ENCODE results near the gene VWA3B.
"Not testable (repeated sequence)": the region's sequence is repeated elsewhere in the genome, so short reads cannot be mapped to it uniquely, and the experiment has no call there.

The VWA3B gene

GRCh38 chr2:98294711-98295110 is 207.7 kb downstream of the VWA3B start:
- Mint-ChIP-seq H3K36me3 (ENCODE audit: low read depth) (no peaks in the 10 kb centered on the region), H3K27me3 (peaks cover 28% of the 10 kb centered on the region), H3K4me1 (ENCODE audit: low read depth) (no peaks in the 10 kb centered on the region), H3K4me3 (no peak overlapping the region), H3K9me3 (peaks cover 7% of the 10 kb centered on the region), H3K27ac (no peak overlapping the region)
- no peak for DNase-seq

- DNase-seq = no peak
- Mint-ChIP-seq H3K27ac (no peak overlapping the region), H3K36me3 (ENCODE audit: low read depth) (no peaks in the 10 kb centered on the region), H3K9me3 (peaks cover 1% of the 10 kb centered on the region), H3K4me1 (ENCODE audit: low read depth) (no peaks in the 10 kb centered on the region), H3K4me3 (no peak overlapping the region), H3K27me3 (peaks cover 22% of the 10 kb centered on the region)
Measured at GRCh38 chr2:98295275-98295674, 208.3 kb downstream of the VWA3B start.

- H3K4me1 Mint-ChIP-seq (ENCODE audit: low read depth) = no peaks in the 10 kb centered on the region
Measured at GRCh38 chr2:98295721-98296414, 208.9 kb downstream of the VWA3B start.

DNA sequence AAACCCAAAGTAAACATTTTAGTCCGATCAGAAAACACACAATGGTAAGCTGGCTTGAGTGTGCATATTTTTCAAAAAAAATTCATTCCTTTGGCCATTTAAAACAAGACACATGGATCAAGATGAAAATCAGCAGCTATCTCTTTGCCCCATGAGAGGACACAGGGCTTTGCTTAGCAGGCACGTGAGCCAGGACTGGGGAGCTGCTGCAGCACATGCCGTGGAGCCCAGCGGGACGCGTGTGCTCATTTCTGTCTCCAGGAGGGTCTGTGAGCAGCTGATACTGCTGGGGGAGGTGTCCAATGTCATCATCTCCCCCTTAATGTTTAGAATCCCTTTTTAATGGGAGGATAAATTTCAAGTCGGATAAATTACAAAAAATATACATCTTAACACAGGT is 209.5 kb downstream of the VWA3B start:
- Mint-ChIP-seq H3K4me3 (no peak overlapping the region), H3K27ac (no peak overlapping the region), H3K27me3 (peaks cover 12% of the 10 kb centered on the region), H3K9me3 (no peaks in the 10 kb centered on the region), H3K4me1 (ENCODE audit: low read depth) (no peaks in the 10 kb centered on the region), H3K36me3 (ENCODE audit: low read depth) (no peaks in the 10 kb centered on the region)
- no peak for DNase-seq

More at GRCh38 chr2:98295721-98296414, 208.9 kb downstream of the VWA3B start:
- no peaks in the 10 kb centered on the region for H3K36me3 Mint-ChIP-seq (ENCODE audit: low read depth)
- no peaks in the 10 kb centered on the region for H3K9me3 Mint-ChIP-seq
- DNase-seq = no peak
- H3K27me3 Mint-ChIP-seq = peaks cover 18% of the 10 kb centered on the region
- no peak overlapping the region for H3K4me3 Mint-ChIP-seq
- H3K27ac Mint-ChIP-seq = no peak overlapping the region

DNA sequence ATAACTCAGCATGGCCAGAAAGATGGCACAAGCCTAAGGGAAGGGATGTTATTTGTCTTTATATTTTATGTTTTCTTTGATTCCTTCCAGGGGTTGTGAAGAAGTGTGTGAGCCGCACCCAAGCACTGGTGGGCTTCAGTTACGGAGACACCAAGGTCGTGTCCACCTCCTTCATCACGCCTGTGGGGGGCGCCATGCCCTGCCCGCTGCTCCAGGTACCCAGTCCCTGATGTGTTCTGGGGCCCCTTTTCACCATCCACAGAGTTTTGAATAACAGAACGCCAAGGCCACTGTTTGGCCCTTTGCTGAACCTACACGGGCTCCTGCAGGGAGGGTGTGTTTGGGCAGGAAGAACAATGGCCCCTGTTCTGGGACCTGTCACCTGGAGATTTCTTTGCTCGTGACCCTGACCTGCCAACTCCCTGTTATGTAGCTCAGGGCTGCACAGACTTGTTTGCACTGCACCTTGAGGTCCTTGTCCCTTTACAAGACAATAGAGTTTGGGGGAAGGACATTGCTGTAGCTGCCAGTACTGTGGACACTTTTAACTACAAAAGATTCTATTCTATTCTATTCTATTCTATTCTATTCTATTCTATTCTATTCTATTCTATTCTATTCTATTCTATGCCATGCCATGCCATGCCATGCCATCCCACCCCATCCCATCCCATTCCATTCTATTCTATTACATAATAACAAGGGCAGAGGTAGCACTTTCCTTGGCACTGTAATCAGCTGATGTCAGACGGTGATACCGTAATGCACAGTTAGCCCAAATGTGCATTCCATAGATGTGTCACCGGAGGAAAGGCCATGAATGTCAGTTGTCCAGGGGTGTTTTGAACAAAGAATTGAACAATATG is 211.1 kb downstream of the VWA3B start:
- no peaks in the 10 kb centered on the region for H3K4me1 Mint-ChIP-seq (ENCODE audit: low read depth)
- H3K9me3 Mint-ChIP-seq = no peaks in the 10 kb centered on the region
- H3K36me3 Mint-ChIP-seq (ENCODE audit: low read depth) = no peaks in the 10 kb centered on the region
- no peak for DNase-seq
- H3K27me3 Mint-ChIP-seq = peaks cover 15% of the 10 kb centered on the region
- H3K27ac Mint-ChIP-seq = no peak overlapping the region
- no peak overlapping the region for H3K4me3 Mint-ChIP-seq

GRCh38 chr2:98298683-98299164 is 211.8 kb downstream of the VWA3B start:
- no peak for DNase-seq
- Mint-ChIP-seq H3K4me3 (no peak overlapping the region), H3K36me3 (ENCODE audit: low read depth) (no peaks in the 10 kb centered on the region), H3K27me3 (peaks cover 17% of the 10 kb centered on the region), H3K27ac (no peak overlapping the region), H3K9me3 (no peaks in the 10 kb centered on the region), H3K4me1 (ENCODE audit: low read depth) (no peaks in the 10 kb centered on the region)

GRCh38 chr2:98299211-98299905 is 212.4 kb downstream of the VWA3B start:
- DNase-seq = no peak
- no peaks in the 10 kb centered on the region for H3K36me3 Mint-ChIP-seq (ENCODE audit: low read depth)
- no peaks in the 10 kb centered on the region for H3K4me1 Mint-ChIP-seq (ENCODE audit: low read depth)
- H3K4me3 Mint-ChIP-seq = no peak overlapping the region
- peaks cover 20% of the 10 kb centered on the region for H3K27me3 Mint-ChIP-seq
- no peak overlapping the region for H3K27ac Mint-ChIP-seq
- H3K9me3 Mint-ChIP-seq = no peaks in the 10 kb centered on the region

DNA sequence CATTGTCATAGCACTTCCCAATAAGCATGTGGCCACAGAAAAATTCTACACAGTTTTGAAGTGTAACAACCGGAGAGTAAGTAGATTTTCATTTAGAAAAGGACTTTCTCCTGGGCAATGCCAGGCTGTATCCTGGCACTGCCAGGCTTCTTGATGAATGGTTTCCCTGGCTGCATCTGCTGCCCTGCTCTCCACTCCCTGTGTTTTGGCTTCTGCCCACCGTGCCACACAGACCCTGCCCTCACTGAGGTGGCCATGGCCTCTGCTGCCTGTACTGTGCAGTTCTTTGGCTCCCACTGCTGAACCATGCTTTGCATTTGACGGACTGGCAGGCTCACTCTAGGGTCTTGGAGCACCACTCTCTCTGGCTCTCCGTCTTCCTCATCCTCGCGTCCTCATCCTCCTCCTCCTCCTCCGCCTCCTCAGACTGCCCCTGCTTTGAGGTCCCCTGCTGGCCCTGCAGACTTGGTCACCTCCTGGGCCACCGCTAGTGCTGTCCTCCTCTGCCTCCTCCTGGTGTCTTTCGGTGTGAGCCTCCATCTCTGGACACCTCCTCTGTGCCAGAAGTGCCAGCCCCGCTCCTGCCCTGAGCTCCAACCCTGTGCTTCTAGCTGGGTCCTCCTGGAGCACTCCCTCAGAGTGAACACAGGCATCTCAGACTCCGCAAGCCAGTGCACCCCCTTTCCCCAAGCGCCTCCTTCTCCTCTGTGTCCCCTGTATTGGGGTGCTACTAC is 213.3 kb downstream of the VWA3B start:
- Mint-ChIP-seq H3K27ac (no peak overlapping the region), H3K27me3 (peaks cover 28% of the 10 kb centered on the region), H3K4me3 (no peak overlapping the region), H3K9me3 (no peaks in the 10 kb centered on the region), H3K36me3 (ENCODE audit: low read depth) (no peaks in the 10 kb centered on the region), H3K4me1 (ENCODE audit: low read depth) (no peaks in the 10 kb centered on the region)
- no peak for DNase-seq

DNA sequence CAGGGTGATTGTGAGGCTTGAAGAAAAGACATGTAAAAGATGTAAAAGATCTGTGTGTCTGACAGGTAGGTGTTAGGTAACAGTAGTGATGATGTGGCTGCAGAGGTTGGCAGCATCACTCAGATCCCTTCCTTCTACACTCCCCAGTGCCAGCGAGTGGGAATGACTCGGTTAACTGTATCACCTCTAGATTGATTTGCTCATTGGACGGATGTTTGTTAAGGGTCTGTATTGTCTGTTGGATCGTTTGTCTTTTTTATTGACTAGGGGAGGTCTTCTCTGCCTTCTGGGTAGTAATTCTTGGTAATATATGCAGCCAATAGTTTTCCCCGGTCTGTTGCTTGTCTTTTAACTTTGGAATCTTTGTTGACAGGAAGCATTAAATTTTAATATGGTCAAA is 214.5 kb downstream of the VWA3B start:
- Mint-ChIP-seq H3K4me1 (ENCODE audit: low read depth) (no peaks in the 10 kb centered on the region), H3K9me3 (no peaks in the 10 kb centered on the region), H3K27ac (no peak overlapping the region), H3K27me3 (peaks cover 28% of the 10 kb centered on the region), H3K36me3 (ENCODE audit: low read depth) (no peaks in the 10 kb centered on the region), H3K4me3 (no peak overlapping the region)
- DNase-seq = no peak

GRCh38 chr2:98307131-98307696 is 220.2 kb downstream of the VWA3B start:
- H3K36me3 Mint-ChIP-seq (ENCODE audit: low read depth); H3K4me3 Mint-ChIP-seq; H3K4me1 Mint-ChIP-seq (ENCODE audit: low read depth); H3K27ac Mint-ChIP-seq; DNase-seq; H3K9me3 Mint-ChIP-seq: not testable (repeated sequence)
- peaks cover 56% of the 10 kb centered on the region for H3K27me3 Mint-ChIP-seq

- no peaks in the 10 kb centered on the region for H3K9me3 Mint-ChIP-seq
- no peak overlapping the region for H3K4me3 Mint-ChIP-seq
- no peaks in the 10 kb centered on the region for H3K4me1 Mint-ChIP-seq (ENCODE audit: low read depth)
- H3K36me3 Mint-ChIP-seq (ENCODE audit: low read depth) = no peaks in the 10 kb centered on the region
- no peak overlapping the region for H3K27ac Mint-ChIP-seq
- no peak for DNase-seq
- H3K27me3 Mint-ChIP-seq = peaks cover 57% of the 10 kb centered on the region
Measured at GRCh38 chr2:98308068-98308467, 221.1 kb downstream of the VWA3B start.

GRCh38 chr2:98308532-98308931 is 221.6 kb downstream of the VWA3B start:
- H3K27me3 Mint-ChIP-seq = peaks cover 59% of the 10 kb centered on the region

DNA sequence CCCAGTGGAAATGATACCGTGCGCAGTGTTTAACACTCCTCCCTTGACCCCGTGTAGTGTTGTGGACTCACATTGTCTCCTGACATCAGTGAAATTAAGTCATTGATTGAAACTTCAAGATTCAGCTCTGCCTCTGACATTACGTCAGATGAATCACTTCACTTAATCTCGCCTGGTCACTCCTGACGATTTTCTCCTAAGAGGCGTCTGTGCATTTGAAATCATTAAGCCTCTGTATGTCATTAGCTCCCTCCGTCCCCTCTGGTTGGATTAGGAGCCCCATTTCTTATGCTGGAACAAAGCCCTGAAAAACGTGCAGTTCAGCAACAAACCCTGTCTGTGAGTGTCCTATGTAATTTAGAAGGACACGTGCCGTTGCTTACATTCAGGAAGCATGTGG is 222.6 kb downstream of the VWA3B start:
- H3K27me3 Mint-ChIP-seq = peaks cover 55% of the 10 kb centered on the region
- H3K27ac Mint-ChIP-seq = no peak overlapping the region
- no peak overlapping the region for H3K4me3 Mint-ChIP-seq
- no peaks in the 10 kb centered on the region for H3K36me3 Mint-ChIP-seq (ENCODE audit: low read depth)
- no peaks in the 10 kb centered on the region for H3K9me3 Mint-ChIP-seq
- no peak for DNase-seq
- H3K4me1 Mint-ChIP-seq (ENCODE audit: low read depth) = no peaks in the 10 kb centered on the region

More at GRCh38 chr2:98308532-98308931, 221.6 kb downstream of the VWA3B start:
- H3K4me1 Mint-ChIP-seq (ENCODE audit: low read depth) = no peaks in the 10 kb centered on the region
- H3K27ac Mint-ChIP-seq = no peak overlapping the region
- DNase-seq = no peak
- H3K36me3 Mint-ChIP-seq (ENCODE audit: low read depth) = no peaks in the 10 kb centered on the region
- no peak overlapping the region for H3K4me3 Mint-ChIP-seq
- H3K9me3 Mint-ChIP-seq = no peaks in the 10 kb centered on the region

DNA sequence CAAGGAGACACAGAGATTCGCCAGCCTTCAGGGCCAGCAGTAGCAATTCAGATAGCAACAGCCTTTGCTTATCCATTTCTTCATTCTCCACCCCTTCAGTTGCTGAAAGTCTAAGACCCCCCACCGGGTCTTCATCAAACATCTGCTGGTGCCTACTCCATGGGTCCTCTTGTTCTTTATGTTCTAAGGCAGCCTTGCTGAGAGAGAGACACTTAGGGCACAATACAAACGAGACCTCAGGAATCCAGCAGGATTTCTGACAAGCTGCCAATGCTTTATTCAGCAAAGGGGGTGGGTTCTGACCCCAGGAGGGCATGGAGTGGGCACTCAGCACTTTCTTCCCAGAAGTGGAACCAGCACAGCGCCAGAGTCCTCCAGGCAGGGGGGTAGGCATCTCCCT is 223.0 kb downstream of the VWA3B start:
- Mint-ChIP-seq H3K27ac (no peak overlapping the region), H3K9me3 (no peaks in the 10 kb centered on the region), H3K36me3 (ENCODE audit: low read depth) (no peaks in the 10 kb centered on the region), H3K27me3 (peaks cover 51% of the 10 kb centered on the region), H3K4me3 (no peak overlapping the region), H3K4me1 (ENCODE audit: low read depth) (no peaks in the 10 kb centered on the region)
- no peak for DNase-seq
